Chondrocyte (in vitro differentiated cells): Measurements from ENCODE around the gene ACOXL. TPM values are rescaled to one million over a fixed set of nuclear protein-coding genes. Genes with fewer than 3 reads are reported as not detected.

Experiments used
- DNase-seq: peaks from one replicate; pipeline ENCODE4 v3.0.0; 2021; ENCODE audit warnings: mixed read lengths, low spot score
- H3K27ac Mint-ChIP-seq: one replicate; pipeline ENCODE4 v1.8.0; 2021; ENCODE audit warnings: mild to moderate bottlenecking, moderate library complexity, mixed read lengths; ENCODE audit not compliant: unreplicated experiment
- H3K27me3 Mint-ChIP-seq: 2 replicates; pipeline ENCODE4 v1.8.0; 2021; ENCODE audit warnings: low read depth, mixed read lengths
- H3K36me3 Mint-ChIP-seq: 2 replicates; pipeline ENCODE4 v1.8.0; 2021; ENCODE audit warnings: low read depth, mixed read lengths
- H3K4me1 Mint-ChIP-seq: 2 replicates; pipeline ENCODE4 v1.8.0; 2021; ENCODE audit warnings: low read depth, mild to moderate bottlenecking, mixed read lengths
- H3K4me3 Mint-ChIP-seq: one replicate; pipeline ENCODE4 v1.8.0; 2021; ENCODE audit warnings: mild to moderate bottlenecking, moderate library complexity, mixed read lengths; ENCODE audit not compliant: unreplicated experiment
- H3K9me3 Mint-ChIP-seq: 2 replicates; pipeline ENCODE4 v1.8.0; 2021; ENCODE audit warnings: low read depth, mixed read lengths
- CTCF ChIP-seq: fragments of 200-600 bp; sonication (generic); IDR thresholded peaks from 2 replicates; pipeline ENCODE4 v1.5.0; 2021; ENCODE audit warnings: antibody characterized with exemption, mild to moderate bottlenecking, moderate library complexity
- total RNA-seq: library from RNA; stranded (reverse); gene quantifications from 3 replicates; pipeline ENCODE4 v1.2.1, GENCODE V29; 2021

The ACOXL gene
- total RNA-seq, 1 donor from 2014 or later, result not detected

- H3K27ac Mint-ChIP-seq, result no peak overlapping the region
- TF ChIP-seq CTCF, result no peak
- peaks cover 2% of the 10 kb centered on the region for H3K9me3 Mint-ChIP-seq
- no peak for DNase-seq
- peaks cover 1% of the 10 kb centered on the region for H3K36me3 Mint-ChIP-seq
- H3K4me3 Mint-ChIP-seq, result no peak overlapping the region
- peaks cover 64% of the 10 kb centered on the region for H3K27me3 Mint-ChIP-seq
- H3K4me1 Mint-ChIP-seq, result no peaks in the 10 kb centered on the region
These were observed 48.1 kb downstream of the ACOXL start for GRCh38 chr2:110780461-110780860.

GRCh38 chr2:110783196-110783873, 51.0 kb downstream of the ACOXL start:
- no peak for DNase-seq
- Mint-ChIP-seq H3K9me3 (no peaks in the 10 kb centered on the region), H3K4me1 (no peaks in the 10 kb centered on the region), H3K4me3 (no peak overlapping the region), H3K27ac (no peak overlapping the region), H3K36me3 (peaks cover 1% of the 10 kb centered on the region), H3K27me3 (peaks cover 58% of the 10 kb centered on the region)
- no peak for TF ChIP-seq CTCF

- no peak for DNase-seq
- no peak overlapping the region for H3K27ac Mint-ChIP-seq
- no peaks in the 10 kb centered on the region for H3K9me3 Mint-ChIP-seq
- no peaks in the 10 kb centered on the region for H3K4me1 Mint-ChIP-seq
- peaks cover 56% of the 10 kb centered on the region for H3K27me3 Mint-ChIP-seq
- H3K36me3 Mint-ChIP-seq, result no peaks in the 10 kb centered on the region
- TF ChIP-seq CTCF, result no peak
- no peak overlapping the region for H3K4me3 Mint-ChIP-seq
These were observed 51.8 kb downstream of the ACOXL start for GRCh38 chr2:110784047-110784631.

- Mint-ChIP-seq H3K9me3 (no peaks in the 10 kb centered on the region), H3K36me3 (no peaks in the 10 kb centered on the region), H3K27me3 (peaks cover 57% of the 10 kb centered on the region), H3K4me1 (no peaks in the 10 kb centered on the region), H3K4me3 (no peak overlapping the region), H3K27ac (no peak overlapping the region)
- no peak for TF ChIP-seq CTCF
- no peak for DNase-seq
These were observed 53.1 kb downstream of the ACOXL start for GRCh38 chr2:110785439-110785838.

GRCh38 chr2:110788976-110789375, 56.6 kb downstream of the ACOXL start:
- H3K9me3 Mint-ChIP-seq, result no peaks in the 10 kb centered on the region
- no peak overlapping the region for H3K27ac Mint-ChIP-seq
- no peaks in the 10 kb centered on the region for H3K4me1 Mint-ChIP-seq
- no peak for TF ChIP-seq CTCF
- no peak overlapping the region for H3K4me3 Mint-ChIP-seq
- peaks cover 65% of the 10 kb centered on the region for H3K27me3 Mint-ChIP-seq
- DNase-seq, result no peak
- H3K36me3 Mint-ChIP-seq, result no peaks in the 10 kb centered on the region
